ENCODE measurements around the gene ZNF394.

Gene ZNF394

GRCh38 chr7:99497766-99498545 lies 2.1 kb downstream of the ZNF394 start:
- in situ Hi-C loops (cut with HindIII; ENCODE audit: low sequenced_read_pairs): no loop called here

GRCh38 chr7:99493823-99494222 lies 6.3 kb downstream of the ZNF394 start:
- in situ Hi-C loops (cut with HindIII; ENCODE audit: low sequenced_read_pairs): no loop called here

DNA sequence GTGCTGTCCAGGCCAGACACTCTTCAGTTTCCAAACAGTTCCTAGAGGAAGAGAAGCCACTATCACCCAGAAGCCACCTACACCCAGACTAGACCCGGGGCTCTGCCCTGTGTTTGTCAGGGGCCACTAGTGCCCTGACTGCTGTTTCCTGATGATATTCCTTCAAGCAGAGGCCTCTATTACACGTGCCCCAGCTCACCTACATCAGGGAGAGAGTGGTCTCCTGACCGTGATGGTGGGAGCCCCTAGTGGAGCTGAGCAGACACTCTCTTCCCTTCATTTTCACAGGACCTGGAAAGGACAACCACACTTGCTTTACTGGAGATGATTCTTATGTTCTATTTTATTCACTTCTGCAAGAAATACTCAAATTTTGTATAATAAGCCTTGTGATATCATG lies 9.2 kb downstream of the ZNF394 start:
- in situ Hi-C loops (cut with HindIII; ENCODE audit: low sequenced_read_pairs): no loop called here

DNA sequence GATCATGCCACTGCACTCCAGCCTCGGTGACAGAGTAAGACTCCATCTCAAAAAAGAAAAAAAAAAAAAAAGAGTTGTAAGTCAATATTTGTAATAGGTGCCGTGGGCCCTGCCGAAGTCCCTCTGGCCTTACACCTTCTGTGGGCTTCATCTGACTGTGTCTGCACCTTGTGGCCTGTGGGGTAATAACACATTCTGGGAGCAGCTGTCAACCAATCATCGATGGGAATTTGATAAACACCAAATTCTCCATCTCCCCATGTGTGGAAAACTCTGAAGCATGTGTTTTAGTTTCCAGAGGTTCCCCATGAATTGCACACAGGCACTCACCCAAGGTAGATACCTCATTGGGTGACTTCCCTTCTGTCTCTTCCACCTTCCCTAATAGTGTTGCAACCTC lies 10.8 kb downstream of the ZNF394 start:
- in situ Hi-C loops (cut with HindIII; ENCODE audit: low sequenced_read_pairs): no loop called here

GRCh38 chr7:99485094-99485493 lies 15.0 kb downstream of the ZNF394 start:
- in situ Hi-C loops (cut with HindIII; ENCODE audit: low sequenced_read_pairs): no loop called here

GRCh38 chr7:99478464-99479440 lies 21.3 kb downstream of the ZNF394 start:
- in situ Hi-C loops (cut with HindIII; ENCODE audit: low sequenced_read_pairs): no loop called here

- in situ Hi-C loops (cut with HindIII; ENCODE audit: low sequenced_read_pairs): no loop called here
Observed at GRCh38 chr7:99476107-99476506, 24.0 kb downstream of the ZNF394 start.

GRCh38 chr7:99473315-99473596 lies 26.8 kb downstream of the ZNF394 start:
- in situ Hi-C loops (cut with HindIII; ENCODE audit: low sequenced_read_pairs): no loop called here

GRCh38 chr7:99472561-99473314 lies 27.3 kb downstream of the ZNF394 start, which contains the start of gene ZNF789:
TSS of gene ZNF789 (plus strand) at chr7:99472890. CDS start at chr7:99476457, 3,567 bp downstream.
- in situ Hi-C loops (cut with HindIII; ENCODE audit: low sequenced_read_pairs): no loop called here

GRCh38 chr7:99469381-99470065 lies 30.6 kb downstream of the ZNF394 start:
- in situ Hi-C loops (cut with HindIII; ENCODE audit: low sequenced_read_pairs): no loop called here

DNA sequence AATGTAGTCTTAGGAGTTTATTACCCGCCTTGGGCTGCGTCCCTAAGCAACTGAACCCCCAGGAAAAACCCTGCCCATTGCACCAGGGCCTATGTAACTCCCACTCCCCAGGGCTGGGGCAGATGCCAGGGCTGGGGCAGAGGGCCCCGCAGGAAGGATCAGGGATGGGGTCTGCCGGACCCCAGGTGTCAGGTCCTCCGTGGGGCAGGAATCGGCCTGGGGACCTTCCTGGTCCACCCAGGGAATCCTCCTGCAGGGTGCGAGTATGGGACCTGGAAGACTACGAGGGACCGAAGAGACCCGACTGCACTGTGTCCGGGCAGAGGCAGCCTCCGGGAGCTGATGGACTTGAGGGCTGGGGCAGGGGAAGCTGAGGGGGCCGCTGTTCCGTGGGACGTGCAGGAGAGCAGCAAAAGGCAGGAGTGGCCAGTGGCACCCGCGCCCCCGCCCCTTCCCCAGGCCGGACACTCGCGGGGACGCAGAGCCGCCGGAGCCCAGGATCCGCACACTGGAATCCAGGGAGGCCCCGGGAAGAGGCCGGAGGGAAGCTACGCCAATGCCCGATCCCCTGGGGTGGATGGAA lies 31.7 kb downstream of the ZNF394 start:
- in situ Hi-C loops (cut with HindIII; ENCODE audit: low sequenced_read_pairs): no loop called here

DNA sequence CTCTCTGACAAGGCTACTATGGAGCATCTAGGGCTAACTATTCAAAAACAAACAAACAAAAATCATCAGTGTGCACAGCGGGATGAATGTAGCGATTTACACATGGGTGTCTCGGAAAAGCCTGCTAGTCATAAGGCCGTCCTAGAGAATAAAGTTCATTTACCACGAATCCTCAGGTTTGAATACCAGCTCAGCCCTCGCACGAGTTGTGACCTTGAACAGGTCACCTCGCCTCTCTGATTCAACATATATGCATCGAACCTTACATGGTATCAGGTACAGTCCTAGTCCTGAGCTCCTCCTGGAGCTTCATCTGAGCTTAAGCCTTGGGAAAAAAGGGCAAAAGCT lies 34.7 kb downstream of the ZNF394 start:
- in situ Hi-C loops (cut with HindIII; ENCODE audit: low sequenced_read_pairs): no loop called here

GRCh38 chr7:99461221-99461620 lies 38.9 kb downstream of the ZNF394 start:
- in situ Hi-C loops (cut with HindIII; ENCODE audit: low sequenced_read_pairs): no loop called here

DNA sequence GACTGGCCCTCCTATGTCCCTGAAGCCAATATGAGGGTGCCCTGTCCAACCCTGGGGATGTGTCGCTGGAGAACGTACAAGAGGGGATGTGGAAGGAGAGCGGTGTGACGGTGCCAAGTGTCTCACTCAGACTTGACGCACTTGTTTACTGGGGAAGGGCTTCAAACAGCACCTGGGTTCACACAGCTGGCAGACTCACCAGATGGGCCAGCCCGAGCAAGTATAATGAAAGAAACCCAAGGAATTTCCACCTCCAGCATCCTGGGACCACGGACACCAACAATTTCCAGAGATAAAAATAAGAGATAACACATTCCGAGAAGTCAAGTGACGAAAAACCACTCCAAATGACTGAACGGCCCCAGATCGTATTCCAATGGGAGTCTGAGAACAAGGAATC lies 39.4 kb downstream of the ZNF394 start:
- in situ Hi-C loops (cut with HindIII; ENCODE audit: low sequenced_read_pairs): no loop called here

GRCh38 chr7:99459087-99459486 lies 41.0 kb downstream of the ZNF394 start:
- in situ Hi-C loops (cut with HindIII; ENCODE audit: low sequenced_read_pairs): no loop called here

GRCh38 chr7:99457650-99458493 lies 42.2 kb downstream of the ZNF394 start:
- in situ Hi-C loops (cut with HindIII; ENCODE audit: low sequenced_read_pairs): no loop called here

- in situ Hi-C loops (cut with HindIII; ENCODE audit: low sequenced_read_pairs): no loop called here
Observed at GRCh38 chr7:99457050-99457649, 42.9 kb downstream of the ZNF394 start.

GRCh38 chr7:99456288-99456687 lies 43.8 kb downstream of the ZNF394 start:
- in situ Hi-C loops (cut with HindIII; ENCODE audit: low sequenced_read_pairs): no loop called here

GRCh38 chr7:99455874-99456273 lies 44.2 kb downstream of the ZNF394 start:
- in situ Hi-C loops (cut with HindIII; ENCODE audit: low sequenced_read_pairs): no loop called here
